Neural cell (in vitro differentiated cells): ENCODE data around the gene CFAP157. TPM values are rescaled to one million over a fixed set of nuclear protein-coding genes. Genes with fewer than 3 reads are reported as not detected.

Source experiments
- H2AFZ ChIP-seq: fragments of 200-600, 300-800 bp; sonication (generic), shearing (Covaris generic); 2 replicates; pipeline ENCODE4 v1.6.0; 2014; ENCODE audit warnings: low read depth, mild to moderate bottlenecking, antibody characterized with exemption, low read length, moderate library complexity
- H3F3A ChIP-seq: fragments of 200-600 bp; shearing (Covaris generic); 2 replicates; pipeline ENCODE4 v1.6.1; 2016; ENCODE audit warnings: mild to moderate bottlenecking, moderate library complexity, mixed read lengths, antibody characterized with exemption, low read length; ENCODE audit not compliant: insufficient read depth, poor library complexity, severe bottlenecking
- H3K27ac ChIP-seq: fragments of 200-600, 300-800 bp; sonication (generic), shearing (Covaris generic); 2 replicates; pipeline ENCODE4 v1.5.1; 2014; ENCODE audit warnings: mild to moderate bottlenecking, low read length, moderate library complexity
- H3K27me3 ChIP-seq: fragments of 300-800, 200-600 bp; sonication (generic), shearing (Covaris generic); 2 replicates; pipeline ENCODE4 v1.6.0; 2014; ENCODE audit warnings: mild to moderate bottlenecking, low read depth, low read length, moderate library complexity; ENCODE audit not compliant: insufficient read depth
- H3K36me3 ChIP-seq: fragments of 300-800, 200-600 bp; sonication (generic), shearing (Covaris generic); 2 replicates; pipeline ENCODE4 v1.5.1; 2014; ENCODE audit warnings: mild to moderate bottlenecking, antibody characterized with exemption, low read length, moderate library complexity; ENCODE audit not compliant: insufficient read depth
- H3K4me2 ChIP-seq: fragments of 300-800, 200-600 bp; sonication (generic), shearing (Covaris generic); 2 replicates; pipeline ENCODE4 v1.6.0; 2014; ENCODE audit warnings: mild to moderate bottlenecking, low read length
- H3K4me3 ChIP-seq: fragments of 300-800, 200-600 bp; sonication (generic), shearing (Covaris generic); 2 replicates; pipeline ENCODE4 v1.5.1; 2014; ENCODE audit warnings: mild to moderate bottlenecking, low read length, moderate library complexity
- H3K79me2 ChIP-seq: fragments of 200-600 bp; shearing (Covaris generic); replicated peaks from 2 replicates; pipeline ENCODE4 v1.6.0; 2014; ENCODE audit warnings: mild to moderate bottlenecking, low read length, moderate library complexity; ENCODE audit not compliant: insufficient read depth
- H3K9ac ChIP-seq: fragments of 300-800, 200-600 bp; sonication (generic), shearing (Covaris generic); 2 replicates; pipeline ENCODE4 v1.6.1; 2016; ENCODE audit warnings: mild to moderate bottlenecking, low read length, mixed read lengths
- H3K9me2 ChIP-seq: fragments of 200-600 bp; shearing (Covaris generic); 2 replicates; pipeline ENCODE4 v1.6.1; 2016; ENCODE audit warnings: mild to moderate bottlenecking, low read length, mixed read lengths; ENCODE audit not compliant: insufficient read depth
- H3K9me3 ChIP-seq: fragments of 200-600, 300-800 bp; sonication (generic), shearing (Covaris generic); 2 replicates; pipeline ENCODE4 v1.6.1; 2016; ENCODE audit warnings: mild to moderate bottlenecking, mixed run types, low read length, moderate library complexity, mixed read lengths
- H4K20me1 ChIP-seq: fragments of 200-600 bp; shearing (Covaris generic); 2 replicates; pipeline ENCODE4 v1.6.1; 2016; ENCODE audit warnings: mild to moderate bottlenecking, mixed run types; ENCODE audit not compliant: insufficient read depth
- CTCF ChIP-seq: fragments of 450-650 bp; IDR thresholded peaks from 2 replicates; pipeline ENCODE4 v1.5.1; 2014; ENCODE audit warnings: antibody characterized with exemption, mild to moderate bottlenecking, moderate library complexity; ENCODE audit not compliant: poor library complexity, severe bottlenecking
- EP300 ChIP-seq: fragments of 450-650 bp; conservative IDR thresholded peaks from 2 replicates; pipeline ENCODE4 v1.6.1; 2014; ENCODE audit warnings: antibody characterized with exemption, mild to moderate bottlenecking, moderate library complexity; ENCODE audit not compliant: poor library complexity, severe bottlenecking
- EZH2 ChIP-seq: fragments of 200-600, 300-800 bp; shearing (Covaris generic), sonication (generic); IDR thresholded peaks from 2 replicates; pipeline ENCODE4 v1.6.1; 2014; ENCODE audit warnings: antibody characterized with exemption, low read length, borderline replicate concordance, mild to moderate bottlenecking; ENCODE audit not compliant: insufficient read depth, poor library complexity, severe bottlenecking
- MXI1 ChIP-seq: fragments of 450-650 bp; conservative IDR thresholded peaks from 2 replicates; pipeline ENCODE4 v1.6.1; 2014; ENCODE audit warnings: antibody characterized with exemption, mild to moderate bottlenecking; ENCODE audit not compliant: poor library complexity, severe bottlenecking
- POLR2AphosphoS5 ChIP-seq: IDR thresholded peaks from 2 replicates; pipeline ENCODE4 v1.6.1; 2012
- RAD21 ChIP-seq: fragments of 450-650 bp; conservative IDR thresholded peaks from 2 replicates; pipeline ENCODE4 v1.6.1; 2014; ENCODE audit warnings: antibody characterized with exemption, mild to moderate bottlenecking, moderate library complexity
- REST ChIP-seq: IDR thresholded peaks from 2 replicates; pipeline ENCODE4 v1.6.1; 2012; ENCODE audit warnings: borderline replicate concordance
- SMC3 ChIP-seq: fragments of 450-650 bp; conservative IDR thresholded peaks from 2 replicates; pipeline ENCODE4 v1.6.1; 2014; ENCODE audit warnings: antibody characterized with exemption, mild to moderate bottlenecking, moderate library complexity; ENCODE audit not compliant: poor library complexity
- TAF1 ChIP-seq: IDR thresholded peaks from 2 replicates; pipeline ENCODE4 v1.6.1; 2012; ENCODE audit warnings: low read depth
- polyA plus RNA-seq: library from polyadenylated mRNA; depleted of rRNA; stranded (reverse); fragments of >200 nt; gene quantifications from 2 replicates; pipeline ENCODE4 v1.2.3, GENCODE V29; 2014

CFAP157 gene
- polyA plus RNA-seq, 1 donor from 2014 or later: 1.3 TPM

GRCh38 chr9:127729522-127730256 is 22.9 kb downstream of the CFAP157 start:
- Histone ChIP-seq H3K27me3 (no peaks in the 10 kb centered on the region), H3K79me2 (peaks cover 3% of the 10 kb centered on the region), H3K36me3 (no peaks in the 10 kb centered on the region), H3K9ac (no peak overlapping the region), H3K27ac (no peak overlapping the region), H3K9me3 (no peaks in the 10 kb centered on the region), H3K9me2 (no peaks in the 10 kb centered on the region), H3K4me3 (no peak overlapping the region), H2AFZ (no peak overlapping the region), H4K20me1 (no peaks in the 10 kb centered on the region), H3K4me2 (no peak overlapping the region), H3F3A (no peaks in the 10 kb centered on the region)
- no peak for TF ChIP-seq CTCF
- no peak for TF ChIP-seq TAF1
- TF ChIP-seq SMC3: no peak
- TF ChIP-seq RAD21: no peak
- no peak for TF ChIP-seq MXI1
- no peak for TF ChIP-seq EZH2
- no peak for TF ChIP-seq POLR2AphosphoS5
- TF ChIP-seq EP300: no peak
- TF ChIP-seq REST: no peak

- Histone ChIP-seq H3K9ac (no peak overlapping the region), H3K36me3 (no peaks in the 10 kb centered on the region), H3K9me2 (no peaks in the 10 kb centered on the region), H3K9me3 (no peaks in the 10 kb centered on the region), H3K4me2 (no peak overlapping the region), H3K79me2 (peaks cover 3% of the 10 kb centered on the region), H4K20me1 (no peaks in the 10 kb centered on the region), H3K27ac (no peak overlapping the region), H3K4me3 (no peak overlapping the region), H3K27me3 (no peaks in the 10 kb centered on the region), H3F3A (no peaks in the 10 kb centered on the region), H2AFZ (no peak overlapping the region)
- no peak for TF ChIP-seq SMC3
- TF ChIP-seq EP300: no peak
- no peak for TF ChIP-seq EZH2
These were observed 23.5 kb downstream of the CFAP157 start for GRCh38 chr9:127730262-127730661.
